ENCODE results near the gene IRS2.

DNA sequence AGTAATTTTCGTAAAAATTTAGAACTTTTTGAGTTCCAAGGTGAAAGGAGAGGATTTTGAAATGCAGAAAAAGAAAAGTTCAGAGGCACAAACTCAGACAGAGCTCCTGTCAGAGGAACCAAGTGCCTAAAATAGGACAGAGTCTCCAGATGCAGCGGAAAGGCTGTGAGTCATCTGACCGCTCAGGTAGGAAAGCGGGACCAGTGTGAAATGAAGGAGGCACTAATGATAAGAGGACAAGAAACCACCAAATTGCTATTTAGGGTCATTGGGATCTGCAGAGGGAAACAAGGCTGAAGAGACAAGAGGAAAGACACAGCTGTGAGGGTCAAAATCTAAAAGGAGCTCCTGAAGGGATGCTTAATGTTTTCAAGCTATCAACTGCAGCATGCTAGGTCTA, 34.9 kb downstream of the IRS2 start:
- no peak for TF ChIP-seq CTCF (IDR thresholded peaks at IDR 0.05 in 2 of 3, conservative IDR thresholded peaks at IDR 0.05 in 1 of 3; ENCODE audit: borderline replicate concordance in 1 of 3, insufficient read depth in 1 of 3, low read depth in 2 of 3, low read length in 2 of 3)
- TF ChIP-seq EZH2 (IDR thresholded peaks at IDR 0.05): no peak
- TF ChIP-seq POLR2A (IDR thresholded peaks at IDR 0.05; ENCODE audit: borderline replicate concordance, extremely low read depth, insufficient read depth, insufficient read length): no peak
